Vagina (tissue), 2 donors: Measurements from ENCODE around the gene TXNRD1. TPM values are rescaled to one million over a fixed set of nuclear protein-coding genes. Genes with fewer than 3 reads are reported as not detected.
"Not testable (repeated sequence)": the region's sequence is repeated elsewhere in the genome, so short reads cannot be mapped to it uniquely, and the experiment has no call there.

ENCODE experiments used
- DNase-seq, 2 donors: peaks; one replicate each; pipeline ENCODE4 v3.0.0-alpha.2; 2017; ENCODE audit errors: extremely low spot score in 2 of 2
- H3K27ac ChIP-seq: fragments of 200-600 bp; sonication (generic); one replicate; pipeline ENCODE4 v1.5.1; 2019
- H3K27me3 ChIP-seq: fragments of 200-600 bp; sonication (generic); one replicate; pipeline ENCODE4 v1.5.1; 2019
- H3K36me3 ChIP-seq, 2 donors: fragments of 200-600 bp; sonication (generic); one replicate each; pipeline ENCODE4 v1.5.1; 2017 to 2019
- H3K4me1 ChIP-seq: fragments of 200-600 bp; sonication (generic); one replicate; pipeline ENCODE4 v1.5.1; 2019
- H3K4me3 ChIP-seq, 2 donors: fragments of 200-600 bp; sonication (generic); 1 replicate in 1 of 2; 2 replicates in 1 of 2; pipeline ENCODE4 v1.5.1; 2016 to 2019
- H3K9me3 ChIP-seq: fragments of 200-600 bp; sonication (generic); one replicate; pipeline ENCODE4 v1.5.1; 2019
- CTCF ChIP-seq, 3 experiments: fragments of 450-650 bp in 2 of 3; fragments of 200-600 bp in 1 of 3; sonication (generic) in 1 of 3; IDR thresholded peaks; one replicate each; pipeline ENCODE4 v1.5.1; 2017 to 2019; ENCODE audit warnings: antibody characterized with exemption in 3 of 3, mild to moderate bottlenecking in 2 of 3, moderate library complexity in 2 of 3
- POLR2A ChIP-seq, 2 donors: fragments of 450-650 bp; IDR thresholded peaks; one replicate each; pipeline ENCODE4 v1.6.1; 2017; ENCODE audit warnings: antibody characterized with exemption in 2 of 2, mild to moderate bottlenecking in 2 of 2, moderate library complexity in 2 of 2
- POLR2AphosphoS5 ChIP-seq, 2 donors: sonication (generic); formaldehyde crosslinking; IDR thresholded peaks; one replicate each; pipeline ENCODE4 v1.9.0; 2017; ENCODE audit warnings: antibody characterized with exemption in 2 of 2, mild to moderate bottlenecking in 2 of 2, low read depth in 1 of 2; ENCODE audit not compliant: insufficient read depth in 1 of 2
- intact Hi-C: fragments of 100-400 bp; cut with DNase I; formaldehyde crosslinking; loops from one replicate; pipeline ENCODE4 v1.15.1; 2023
- total RNA-seq: library from RNA; depleted of rRNA; stranded (reverse); fragments of >200 nt; gene quantifications from one replicate; pipeline ENCODE4 v1.2.3, GENCODE V29; 2016

TXNRD1 gene
- total RNA-seq, 1 donor from 2014 or later = 144 TPM

- Histone ChIP-seq H3K27me3 (no peaks in the 10 kb centered on the region), H3K4me3 (no peak overlapping the region), H3K4me1 (no peaks in the 10 kb centered on the region), H3K27ac (no peak overlapping the region), H3K36me3 (peaks cover 7 to 82% of the 10 kb centered on the region in 2 donors), H3K9me3 (no peaks in the 10 kb centered on the region)
- intact Hi-C loops = no loop called here
- no peak for DNase-seq
- TF ChIP-seq POLR2AphosphoS5 (IDR thresholded peaks at IDR 0.05; ENCODE audit: insufficient read depth in 1 of 2, low read depth in 1 of 2) = no peak
Measured at GRCh38 chr12:104323899-104324298, 108.3 kb downstream of the TXNRD1 start.

GRCh38 chr12:104328278-104328677 lies 112.7 kb downstream of the TXNRD1 start:
- DNase-seq, H3K27me3 ChIP-seq, H3K9me3 ChIP-seq, H3K4me1 ChIP-seq, H3K27ac ChIP-seq, H3K4me3 ChIP-seq, intact Hi-C loops: not testable (repeated sequence)
- H3K36me3 ChIP-seq = peaks cover 3 to 70% of the 10 kb centered on the region in 2 donors

GRCh38 chr12:104328790-104329189 lies 113.2 kb downstream of the TXNRD1 start:
- no peaks in the 10 kb centered on the region for H3K27me3 ChIP-seq
- no peak overlapping the region for H3K4me3 ChIP-seq
- no peaks in the 10 kb centered on the region for H3K4me1 ChIP-seq
- intact Hi-C loops = no loop called here
- H3K27ac ChIP-seq = no peak overlapping the region
- no peaks in the 10 kb centered on the region for H3K9me3 ChIP-seq
- TF ChIP-seq POLR2A (IDR thresholded peaks at IDR 0.05) = no peak
- TF ChIP-seq CTCF (IDR thresholded peaks at IDR 0.05) = no peak
- TF ChIP-seq POLR2AphosphoS5 (IDR thresholded peaks at IDR 0.05; ENCODE audit: insufficient read depth in 1 of 2, low read depth in 1 of 2) = no peak
- no peak for DNase-seq
- H3K36me3 ChIP-seq = peaks cover 3 to 72% of the 10 kb centered on the region in 2 donors

- no peak for DNase-seq
- no peak for TF ChIP-seq POLR2AphosphoS5 (IDR thresholded peaks at IDR 0.05; ENCODE audit: insufficient read depth in 1 of 2, low read depth in 1 of 2)
- TF ChIP-seq CTCF (IDR thresholded peaks at IDR 0.05) = no peak
- no peak for TF ChIP-seq POLR2A (IDR thresholded peaks at IDR 0.05)
- Histone ChIP-seq H3K36me3 (peaks cover 3 to 72% of the 10 kb centered on the region in 2 donors), H3K9me3 (no peaks in the 10 kb centered on the region), H3K4me3 (no peak overlapping the region), H3K4me1 (no peaks in the 10 kb centered on the region), H3K27ac (no peak overlapping the region), H3K27me3 (no peaks in the 10 kb centered on the region)
- intact Hi-C loops = no loop called here
Measured at GRCh38 chr12:104329707-104330532, 114.3 kb downstream of the TXNRD1 start.

- H3K4me1 ChIP-seq = no peaks in the 10 kb centered on the region
- no peak overlapping the region for H3K27ac ChIP-seq
- no peak for TF ChIP-seq POLR2A (IDR thresholded peaks at IDR 0.05)
- no peak for TF ChIP-seq CTCF (IDR thresholded peaks at IDR 0.05)
- no peak for TF ChIP-seq POLR2AphosphoS5 (IDR thresholded peaks at IDR 0.05; ENCODE audit: insufficient read depth in 1 of 2, low read depth in 1 of 2)
- H3K36me3 ChIP-seq = peaks cover 3 to 73% of the 10 kb centered on the region in 2 donors
- no peaks in the 10 kb centered on the region for H3K27me3 ChIP-seq
- intact Hi-C loops = no loop called here
- H3K9me3 ChIP-seq = no peaks in the 10 kb centered on the region
- H3K4me3 ChIP-seq = no peak overlapping the region
- DNase-seq = no peak
Measured at GRCh38 chr12:104331376-104331775, 115.8 kb downstream of the TXNRD1 start.

- intact Hi-C loops, H3K9me3 ChIP-seq, H3K27ac ChIP-seq, H3K4me1 ChIP-seq, H3K27me3 ChIP-seq, DNase-seq, H3K4me3 ChIP-seq: not testable (repeated sequence)
- peaks cover 3 to 73% of the 10 kb centered on the region in 2 donors for H3K36me3 ChIP-seq
Measured at GRCh38 chr12:104332273-104332672, 116.7 kb downstream of the TXNRD1 start.
